ENCODE measurements around the gene EVX2.

EVX2 gene

GRCh38 chr2:176083796-176084261 lies at the start of gene EVX2:
TSS of gene EVX2 (minus strand) at chr2:176083962. CDS start at chr2:176083776, 186 bp downstream.
- DNase-seq, result no peak

GRCh38 chr2:176133389-176133788 lies 49.6 kb upstream of the EVX2 start:
- DNase-seq, result no peak

- no peak for DNase-seq
These were observed 48.7 kb upstream of the EVX2 start for GRCh38 chr2:176132205-176133171.

- no peak for DNase-seq
These were observed 48.0 kb upstream of the EVX2 start for GRCh38 chr2:176131848-176132158.

GRCh38 chr2:176130957-176131847 lies 47.4 kb upstream of the EVX2 start:
- DNase-seq, result no peak

GRCh38 chr2:176130147-176130956 lies 46.6 kb upstream of the EVX2 start:
- DNase-seq, result no peak

- DNase-seq, result no peak
These were observed 46.0 kb upstream of the EVX2 start for GRCh38 chr2:176129813-176130146.

- DNase-seq, result no peak
These were observed 45.4 kb upstream of the EVX2 start, which contains the start of gene HOXD8 for GRCh38 chr2:176128982-176129796. TSS of gene HOXD8 (plus strand) at chr2:176129705. CDS start at chr2:176130367, 662 bp downstream.

GRCh38 chr2:176128172-176128981 lies 44.6 kb upstream of the EVX2 start:
- DNase-seq, result no peak

GRCh38 chr2:176127774-176128072 lies 44.0 kb upstream of the EVX2 start:
- no peak for DNase-seq

GRCh38 chr2:176126929-176127773 lies 43.4 kb upstream of the EVX2 start:
- no peak for DNase-seq

- DNase-seq, result no peak
These were observed 42.0 kb upstream of the EVX2 start for GRCh38 chr2:176125772-176126054.

- no peak for DNase-seq
These were observed 41.4 kb upstream of the EVX2 start for GRCh38 chr2:176124947-176125771.

- no peak for DNase-seq
These were observed 40.6 kb upstream of the EVX2 start for GRCh38 chr2:176124110-176124946.

GRCh38 chr2:176123411-176124109 lies 39.8 kb upstream of the EVX2 start:
- no peak for DNase-seq

GRCh38 chr2:176122683-176123410 lies 39.1 kb upstream of the EVX2 start, which contains the start of gene HOXD9:
TSS of gene HOXD9 (plus strand) at chr2:176122719. CDS start at chr2:176122769, 50 bp downstream.
- DNase-seq, result no peak
